HT1080 (cell line): ENCODE data around the gene TLR8. TPM values are rescaled to one million over a fixed set of nuclear protein-coding genes. Genes with fewer than 3 reads are reported as not detected.
"Not testable (repeated sequence)": the region's sequence is repeated elsewhere in the genome, so short reads cannot be mapped to it uniquely, and the experiment has no call there.

ENCODE experiments used
- DNase-seq: peaks from one replicate; pipeline ENCODE4 v3.0.0-alpha.2; 2015; ENCODE audit warnings: low read depth
- total RNA-seq: library from RNA; depleted of rRNA; stranded (reverse); fragments of >200 nt; shearing (Covaris generic); gene quantifications from 2 replicates; pipeline ENCODE4 v1.2.3, GENCODE V29; 2014

Gene TLR8
- total RNA-seq, 1 experiment from 2014 or later, result not detected

DNA sequence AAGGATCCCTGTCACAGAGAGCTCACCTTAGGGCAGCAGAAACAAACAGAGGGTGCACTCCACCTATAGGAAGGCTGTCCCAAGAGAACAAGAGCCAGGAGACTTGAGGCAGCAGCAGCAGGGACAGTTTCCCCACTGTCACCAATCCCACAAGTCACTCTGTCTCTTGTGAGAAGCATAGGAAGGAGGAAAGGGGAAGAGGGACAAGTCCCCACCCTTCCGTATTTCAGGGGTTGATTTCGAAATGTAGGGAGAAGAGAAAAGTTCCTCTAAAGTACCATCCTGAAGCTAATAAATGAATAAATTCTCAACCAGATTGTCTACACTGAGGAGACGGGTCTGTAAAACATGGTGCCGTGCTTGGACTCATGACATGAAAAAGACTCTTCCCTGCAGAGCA is 9.5 kb upstream of the TLR8 start:
- no peak for DNase-seq

DNA sequence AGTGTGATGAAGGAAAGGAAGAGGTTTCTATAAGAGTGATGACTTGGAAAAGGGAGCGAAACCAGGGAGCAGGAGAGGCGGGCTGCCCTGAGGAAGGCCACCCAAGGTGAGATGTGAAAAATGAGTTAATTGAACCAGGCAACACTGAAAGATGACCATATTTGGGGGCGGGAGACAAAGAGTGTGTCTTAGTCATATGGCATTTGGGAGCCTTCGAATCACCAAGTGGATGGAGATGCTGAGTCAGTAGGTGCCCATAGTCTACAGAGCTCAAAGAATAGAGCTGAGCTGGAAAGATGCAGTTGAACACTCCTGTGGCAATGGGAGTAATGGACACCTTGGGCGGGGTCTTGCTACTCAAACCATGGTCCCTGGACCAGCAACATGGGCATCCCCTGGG is 8.3 kb upstream of the TLR8 start:
- DNase-seq, result no peak

DNA sequence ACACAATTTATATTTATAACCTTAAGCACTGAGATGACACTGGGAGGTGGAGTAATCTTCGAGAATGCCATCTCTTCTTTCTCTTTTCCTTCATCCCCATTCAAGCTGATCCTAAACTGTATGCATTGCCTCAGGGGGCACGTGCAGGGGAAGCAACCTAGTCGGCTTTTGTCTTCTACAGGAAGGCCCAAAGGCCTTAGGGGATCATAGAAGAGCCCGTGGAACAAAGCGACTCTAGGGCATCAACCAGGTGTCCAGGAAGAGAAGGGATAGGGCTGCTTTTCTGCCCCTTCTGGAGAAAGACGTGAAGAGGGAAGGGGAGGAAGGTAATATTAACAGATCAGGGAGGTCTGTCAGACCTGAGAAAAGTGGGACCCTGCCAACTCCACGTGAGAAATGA is 6.9 kb upstream of the TLR8 start:
- no peak for DNase-seq

DNA sequence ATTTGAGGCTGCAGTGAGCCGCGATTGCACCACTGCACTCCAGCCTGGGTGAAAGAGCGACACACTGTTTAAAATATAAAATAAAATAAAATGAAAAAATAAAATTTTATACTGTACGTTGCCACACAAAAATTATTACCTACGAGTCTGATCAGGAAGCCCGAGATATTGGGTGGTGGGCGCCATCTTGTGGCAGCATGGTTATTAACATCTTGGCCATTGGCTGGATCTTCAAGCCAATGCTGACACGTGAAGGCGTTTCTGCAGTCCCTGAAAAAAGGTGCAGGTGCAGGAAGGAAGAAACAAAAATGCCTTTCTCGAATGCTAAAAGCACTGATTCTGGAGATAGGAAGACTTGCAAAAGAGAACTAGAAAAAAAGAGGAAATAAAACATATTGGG is 4.9 kb upstream of the TLR8 start:
- DNase-seq, result peak; percentile 28

DNA sequence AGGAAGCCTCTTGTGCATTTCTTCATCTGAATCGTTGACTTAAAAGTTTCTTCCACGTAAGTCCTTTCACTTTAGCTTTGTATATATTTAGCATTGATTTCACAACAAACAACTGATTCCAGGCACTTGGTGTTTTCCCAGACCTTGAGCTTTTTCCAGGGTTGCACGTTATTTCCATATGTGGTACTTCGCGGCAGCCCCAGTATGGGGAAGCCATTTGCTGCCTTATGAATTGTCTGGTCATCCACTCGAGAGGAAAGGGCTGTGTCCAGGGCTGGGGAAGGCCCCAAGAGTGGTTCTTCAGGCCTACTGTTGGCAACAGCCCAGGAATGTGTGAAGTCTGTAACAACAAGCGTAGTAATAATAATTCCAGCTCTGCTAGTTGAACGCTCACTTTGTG is 2.8 kb upstream of the TLR8 start:
- DNase-seq, result no peak

DNA sequence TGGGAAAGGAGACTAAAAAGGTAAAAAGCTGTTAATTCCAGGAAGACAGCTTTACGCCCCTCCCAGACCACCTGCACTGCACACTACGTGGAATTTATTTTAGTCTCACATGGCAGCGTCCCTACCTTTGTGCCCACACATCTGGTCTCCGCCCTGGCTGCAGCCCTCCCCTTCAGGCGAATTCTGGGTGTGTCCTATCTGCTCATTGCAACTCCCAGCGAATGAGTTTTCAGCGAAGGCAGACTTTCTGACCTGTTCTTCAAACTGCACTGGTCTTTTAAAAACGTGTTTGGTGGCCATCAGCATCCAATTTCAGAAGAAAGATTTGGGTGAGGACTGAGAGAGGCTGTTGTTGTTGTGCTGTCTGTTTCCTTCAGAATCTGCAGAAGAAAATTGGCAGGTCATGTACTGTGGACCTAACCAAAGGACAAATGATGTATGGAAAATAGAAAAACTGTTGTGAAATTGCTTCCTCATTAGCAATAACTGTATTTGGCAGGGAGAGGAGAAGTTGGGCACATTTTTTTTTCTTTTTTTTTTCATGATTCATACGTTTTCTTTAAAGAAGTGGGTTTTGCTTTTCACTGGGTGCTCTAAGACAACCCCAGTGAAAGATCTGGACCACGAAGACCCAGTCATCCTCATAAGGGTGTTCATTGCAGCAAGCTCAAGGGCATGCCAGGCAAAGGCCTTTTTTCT is 4.2 kb downstream of the TLR8 start:
- no peak for DNase-seq

DNA sequence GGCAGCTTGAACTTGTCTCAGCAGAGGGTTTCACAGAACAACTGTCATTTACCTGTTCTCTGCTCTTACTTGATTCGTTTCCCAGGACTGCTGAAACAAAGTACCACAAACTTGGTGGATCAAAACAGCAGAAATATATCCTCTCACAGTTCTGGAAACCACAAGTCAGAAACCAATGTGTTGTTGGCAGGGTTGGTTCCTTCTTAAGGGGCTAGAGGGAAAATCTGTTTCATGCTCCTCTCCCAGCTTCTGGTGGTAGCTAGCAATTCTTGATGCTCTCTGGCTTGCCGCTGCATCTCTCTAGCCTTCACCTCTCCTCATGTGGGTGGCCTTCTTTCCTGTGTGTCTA is 4.7 kb downstream of the TLR8 start:
- no peak for DNase-seq

DNA sequence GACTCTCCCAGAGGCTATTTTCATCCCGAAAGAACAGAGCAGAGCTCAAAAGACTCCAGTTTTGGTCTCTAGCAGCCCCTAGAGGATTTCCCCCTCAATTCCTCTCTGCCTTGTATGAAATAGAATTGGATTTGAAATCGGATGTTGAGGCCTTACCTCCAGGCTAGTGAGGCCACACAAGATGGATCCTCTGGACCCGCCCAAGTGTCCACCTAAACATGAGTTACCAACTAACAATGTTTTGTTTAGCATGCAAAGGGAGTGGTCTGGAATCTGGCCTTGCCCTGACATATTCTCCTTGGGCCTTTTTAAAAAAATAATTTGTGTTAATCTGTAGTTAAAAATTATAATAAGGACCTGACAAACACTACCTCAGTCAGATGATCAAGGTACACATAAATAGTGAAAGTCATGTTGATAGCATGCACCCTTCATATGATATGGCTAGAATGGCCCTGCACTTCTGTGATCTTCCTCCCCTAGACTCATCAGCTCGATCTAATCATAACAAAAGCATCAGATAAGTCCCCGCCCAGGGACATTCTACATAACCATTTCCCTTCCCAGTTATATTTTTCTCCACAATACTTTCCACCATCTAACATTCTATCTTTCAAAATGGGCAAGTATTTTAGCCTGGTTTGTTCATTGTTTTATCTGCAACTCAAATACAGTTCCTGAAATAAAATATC is 6.5 kb downstream of the TLR8 start:
- DNase-seq, result no peak

DNA sequence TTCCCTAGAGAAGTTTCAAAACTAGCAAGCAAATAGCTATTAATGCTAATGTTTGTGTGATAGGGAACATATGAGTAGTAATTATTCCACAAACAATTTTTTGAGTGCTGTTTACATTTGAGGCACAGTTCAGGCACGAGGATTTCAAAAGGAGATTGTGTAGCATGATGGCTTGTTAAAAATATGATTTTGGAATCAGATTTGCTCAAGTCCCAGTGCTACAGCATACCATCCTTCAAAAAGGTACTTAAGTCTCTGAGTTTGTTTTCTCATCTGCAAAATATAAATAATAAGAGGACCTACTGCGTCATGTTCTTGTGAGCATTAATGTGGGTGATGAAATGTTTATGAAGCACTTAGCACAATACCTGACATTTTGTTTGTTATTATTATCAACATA is 11.3 kb downstream of the TLR8 start:
- DNase-seq, result no peak

DNA sequence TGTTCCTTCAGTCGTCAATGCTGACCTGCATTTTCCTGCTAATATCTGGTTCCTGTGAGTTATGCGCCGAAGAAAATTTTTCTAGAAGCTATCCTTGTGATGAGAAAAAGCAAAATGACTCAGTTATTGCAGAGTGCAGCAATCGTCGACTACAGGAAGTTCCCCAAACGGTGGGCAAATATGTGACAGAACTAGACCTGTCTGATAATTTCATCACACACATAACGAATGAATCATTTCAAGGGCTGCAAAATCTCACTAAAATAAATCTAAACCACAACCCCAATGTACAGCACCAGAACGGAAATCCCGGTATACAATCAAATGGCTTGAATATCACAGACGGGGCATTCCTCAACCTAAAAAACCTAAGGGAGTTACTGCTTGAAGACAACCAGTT is 12.6 kb downstream of the TLR8 start:
- no peak for DNase-seq

DNA sequence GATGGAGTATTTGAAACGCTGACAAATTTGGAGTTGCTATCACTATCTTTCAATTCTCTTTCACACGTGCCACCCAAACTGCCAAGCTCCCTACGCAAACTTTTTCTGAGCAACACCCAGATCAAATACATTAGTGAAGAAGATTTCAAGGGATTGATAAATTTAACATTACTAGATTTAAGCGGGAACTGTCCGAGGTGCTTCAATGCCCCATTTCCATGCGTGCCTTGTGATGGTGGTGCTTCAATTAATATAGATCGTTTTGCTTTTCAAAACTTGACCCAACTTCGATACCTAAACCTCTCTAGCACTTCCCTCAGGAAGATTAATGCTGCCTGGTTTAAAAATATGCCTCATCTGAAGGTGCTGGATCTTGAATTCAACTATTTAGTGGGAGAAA is 13.2 kb downstream of the TLR8 start:
- no peak for DNase-seq

DNA sequence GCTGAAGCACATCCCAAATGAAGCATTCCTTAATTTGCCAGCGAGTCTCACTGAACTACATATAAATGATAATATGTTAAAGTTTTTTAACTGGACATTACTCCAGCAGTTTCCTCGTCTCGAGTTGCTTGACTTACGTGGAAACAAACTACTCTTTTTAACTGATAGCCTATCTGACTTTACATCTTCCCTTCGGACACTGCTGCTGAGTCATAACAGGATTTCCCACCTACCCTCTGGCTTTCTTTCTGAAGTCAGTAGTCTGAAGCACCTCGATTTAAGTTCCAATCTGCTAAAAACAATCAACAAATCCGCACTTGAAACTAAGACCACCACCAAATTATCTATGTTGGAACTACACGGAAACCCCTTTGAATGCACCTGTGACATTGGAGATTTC is 14.6 kb downstream of the TLR8 start:
- no peak for DNase-seq

DNA sequence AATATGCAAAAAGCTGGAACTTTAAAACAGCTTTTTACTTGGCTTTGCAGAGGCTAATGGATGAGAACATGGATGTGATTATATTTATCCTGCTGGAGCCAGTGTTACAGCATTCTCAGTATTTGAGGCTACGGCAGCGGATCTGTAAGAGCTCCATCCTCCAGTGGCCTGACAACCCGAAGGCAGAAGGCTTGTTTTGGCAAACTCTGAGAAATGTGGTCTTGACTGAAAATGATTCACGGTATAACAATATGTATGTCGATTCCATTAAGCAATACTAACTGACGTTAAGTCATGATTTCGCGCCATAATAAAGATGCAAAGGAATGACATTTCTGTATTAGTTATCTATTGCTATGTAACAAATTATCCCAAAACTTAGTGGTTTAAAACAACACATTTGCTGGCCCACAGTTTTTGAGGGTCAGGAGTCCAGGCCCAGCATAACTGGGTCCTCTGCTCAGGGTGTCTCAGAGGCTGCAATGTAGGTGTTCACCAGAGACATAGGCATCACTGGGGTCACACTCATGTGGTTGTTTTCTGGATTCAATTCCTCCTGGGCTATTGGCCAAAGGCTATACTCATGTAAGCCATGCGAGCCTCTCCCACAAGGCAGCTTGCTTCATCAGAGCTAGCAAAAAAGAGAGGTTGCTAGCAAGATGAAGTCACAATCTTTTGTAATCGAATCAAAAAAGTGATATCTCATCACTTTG is 15.6 kb downstream of the TLR8 start:
- no peak for DNase-seq

DNA sequence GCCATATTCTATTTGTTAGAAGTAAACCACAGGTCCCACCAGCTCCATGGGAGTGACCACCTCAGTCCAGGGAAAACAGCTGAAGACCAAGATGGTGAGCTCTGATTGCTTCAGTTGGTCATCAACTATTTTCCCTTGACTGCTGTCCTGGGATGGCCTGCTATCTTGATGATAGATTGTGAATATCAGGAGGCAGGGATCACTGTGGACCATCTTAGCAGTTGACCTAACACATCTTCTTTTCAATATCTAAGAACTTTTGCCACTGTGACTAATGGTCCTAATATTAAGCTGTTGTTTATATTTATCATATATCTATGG is 16.1 kb downstream of the TLR8 start:
- DNase-seq, result no peak

DNA sequence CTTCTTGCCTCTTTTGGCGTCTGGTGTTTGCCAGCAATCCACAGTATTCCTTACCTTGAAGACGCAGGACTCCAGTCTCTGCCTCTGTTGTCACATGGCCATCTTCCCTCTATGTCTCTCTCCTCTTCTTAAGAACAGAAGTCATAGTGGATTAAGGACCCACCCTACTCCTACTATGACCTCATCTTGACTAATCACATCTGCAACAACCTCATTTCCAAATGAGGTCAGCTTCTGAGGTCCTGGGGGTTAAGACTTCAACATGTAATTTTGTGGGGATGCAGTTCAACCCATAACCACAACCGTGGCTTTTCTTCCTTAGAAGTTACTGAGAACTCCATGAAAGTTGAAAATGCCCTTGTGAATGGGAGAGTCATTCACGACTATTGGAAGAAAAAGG is 23.3 kb downstream of the TLR8 start:
- peak; percentile 74 for DNase-seq

DNA sequence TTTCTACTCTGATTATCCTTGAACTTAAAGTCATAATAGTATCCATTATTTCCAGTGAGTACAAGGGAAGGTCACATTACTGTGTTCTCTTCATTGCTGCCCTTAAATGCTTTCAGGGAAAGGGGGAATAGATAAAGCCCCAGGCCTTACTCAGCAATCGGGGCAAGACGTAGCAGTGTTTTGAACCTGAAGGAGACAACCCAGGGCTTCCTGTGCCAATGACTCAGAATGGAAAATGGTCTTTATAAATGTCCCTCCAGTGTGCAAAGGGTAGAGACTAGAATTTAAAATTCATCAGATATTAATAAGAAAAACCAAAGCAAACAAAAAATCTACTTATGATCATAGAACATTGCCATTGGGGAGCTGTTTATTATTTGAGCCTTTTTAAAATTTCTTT is 23.7 kb downstream of the TLR8 start:
- no peak for DNase-seq

DNA sequence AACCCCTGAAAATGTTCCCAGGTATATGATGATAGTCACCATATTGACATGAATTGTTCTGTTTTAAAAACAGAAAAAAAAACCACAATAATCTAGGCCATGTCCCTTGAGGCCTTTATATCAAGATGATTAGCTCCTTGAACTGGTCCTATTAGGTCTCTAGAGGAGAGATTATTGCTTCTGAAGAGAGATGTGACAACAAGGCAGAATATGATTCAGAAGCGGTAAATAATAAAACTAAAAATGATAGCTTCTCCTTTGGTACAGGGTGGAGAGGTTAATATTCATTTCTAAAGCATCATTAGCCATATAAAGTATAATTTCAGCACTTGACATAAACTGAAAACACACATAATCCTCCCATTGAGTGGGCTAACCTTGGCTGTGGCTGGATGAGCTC is 25.8 kb downstream of the TLR8 start:
- DNase-seq, result no peak

DNA sequence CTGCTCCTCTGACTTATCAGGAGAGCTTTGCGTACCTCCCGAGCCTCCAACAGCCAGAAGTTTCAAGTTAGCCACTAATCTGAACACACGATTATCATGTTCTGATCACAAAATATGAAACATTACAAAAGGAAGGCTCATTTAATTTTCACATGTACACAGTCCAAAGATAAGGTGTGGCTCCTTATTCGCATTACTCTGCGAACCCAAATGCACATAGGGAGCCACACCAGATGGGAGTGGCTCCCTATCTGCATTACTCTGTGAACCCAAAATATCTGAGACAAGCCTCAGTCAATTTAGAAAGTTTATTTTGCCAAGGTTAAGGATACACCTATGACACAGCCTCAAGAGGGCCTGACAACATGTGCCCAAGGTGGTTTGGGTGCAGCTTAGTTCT is 28.4 kb downstream of the TLR8 start:
- no peak for DNase-seq

DNA sequence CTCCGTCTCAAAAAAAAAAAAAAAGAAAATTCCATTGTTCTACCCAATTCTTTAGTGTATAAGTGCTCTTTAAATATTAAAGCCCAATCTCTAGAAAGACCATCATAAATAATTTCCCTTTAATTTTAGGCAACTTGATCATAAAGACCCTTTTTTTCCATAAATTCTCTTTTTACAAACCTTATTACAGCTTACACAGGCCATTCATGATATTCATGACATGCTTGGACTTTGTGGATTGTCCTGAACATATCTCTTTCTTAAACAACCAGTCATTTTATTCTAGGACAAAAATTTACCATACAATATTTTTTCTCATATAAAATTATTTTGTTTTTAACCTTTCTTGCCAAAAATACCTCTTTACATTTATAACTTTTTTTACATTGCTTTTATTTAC is 30.5 kb downstream of the TLR8 start:
- DNase-seq, result no peak

DNA sequence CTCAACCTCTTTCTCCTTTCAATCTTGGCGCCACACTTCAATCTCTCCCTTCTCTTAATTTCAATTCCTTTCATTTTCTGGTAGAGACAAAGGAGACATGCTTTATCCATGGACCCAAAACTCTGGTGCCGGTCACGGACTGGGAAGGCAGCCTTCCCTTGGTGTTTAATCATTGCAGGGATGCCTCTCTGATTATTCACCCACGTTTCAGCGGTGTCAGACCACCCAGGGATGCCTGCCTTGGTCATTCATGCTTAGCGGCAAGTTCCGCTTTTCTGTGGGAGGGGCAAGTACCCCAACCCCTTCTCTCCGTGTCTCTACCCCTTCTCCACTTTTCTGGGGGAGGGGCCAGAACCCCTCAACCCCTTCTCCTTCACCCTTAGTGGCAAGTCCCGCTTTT is 34.1 kb downstream of the TLR8 start:
- DNase-seq, result not testable (repeated sequence)

DNA sequence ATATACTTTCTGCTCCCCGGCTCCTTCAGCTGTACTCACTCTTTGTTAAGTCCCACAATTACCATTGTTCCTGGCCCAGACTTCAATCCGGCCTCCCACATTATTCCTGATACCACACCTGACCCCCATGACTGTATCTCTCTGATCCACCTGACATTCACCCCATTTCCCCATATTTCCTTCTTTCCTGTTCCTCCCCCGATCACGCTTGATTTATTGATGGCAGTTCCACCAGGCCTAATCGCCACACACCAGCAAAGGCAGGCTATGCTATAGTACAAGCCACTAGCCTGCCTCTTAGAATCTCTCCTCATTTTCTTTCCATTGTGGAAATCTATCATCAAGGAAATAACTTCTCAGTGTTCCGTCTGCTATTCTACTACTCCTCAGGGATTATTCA is 37.2 kb downstream of the TLR8 start:
- DNase-seq, result not testable (repeated sequence)

DNA sequence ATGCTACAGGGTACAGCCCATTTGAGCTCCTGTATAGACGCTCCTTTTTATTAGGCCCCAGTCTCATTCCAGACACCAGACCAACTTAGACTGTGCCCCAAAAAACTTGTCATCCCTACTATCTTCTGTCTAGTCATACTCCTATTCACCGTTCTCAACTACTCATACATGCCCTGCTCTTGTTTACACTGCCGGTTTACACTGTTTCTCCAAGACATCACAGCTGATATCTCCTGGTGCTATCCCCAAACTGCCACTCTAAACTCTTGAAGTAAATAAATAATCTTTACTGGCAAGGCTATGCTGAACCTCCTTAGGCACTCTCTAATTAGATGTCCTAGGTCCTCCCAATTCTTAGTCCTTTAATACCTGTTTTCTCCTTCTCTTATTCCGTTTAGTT is 38.0 kb downstream of the TLR8 start:
- not testable (repeated sequence) for DNase-seq

DNA sequence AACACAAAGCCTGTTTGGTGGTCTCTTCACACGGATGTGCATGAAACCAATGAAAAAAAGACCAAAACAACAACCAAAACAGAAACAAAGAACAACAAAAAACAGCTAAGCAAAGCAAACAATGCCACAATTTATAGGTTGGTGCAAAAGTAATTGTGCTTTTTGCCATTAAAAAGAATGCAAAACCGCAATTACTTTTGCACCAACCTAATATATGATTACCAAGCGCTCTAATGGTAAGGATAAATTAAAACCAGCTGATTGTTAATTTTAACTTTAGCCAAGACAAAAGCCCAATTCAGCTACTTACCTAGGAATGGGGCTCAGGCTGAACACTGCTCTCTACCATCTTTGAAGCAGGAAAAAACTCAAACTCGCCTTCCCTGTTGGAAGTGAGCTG is 39.1 kb downstream of the TLR8 start:
- DNase-seq, result no peak
